Stimulated activated naive B cell treated with anti-CD40 and anti-IgM and Interleukin-4, amounts not matched to agents 10 μg/mL and 1 μg/mL and 100 μg/mL, for 72 hours (primary cell): ENCODE results near the gene GALP.

Source experiments
- ATAC-seq, 2 donors: fragments of 150-1000 bp; cut with Tn5 transposase; replicated peaks; 2 replicates each; pipeline ENCODE4 v1.10.0; 2021; ENCODE audit warnings: moderate library complexity in 1 of 2
- DNase-seq: peaks from one replicate; pipeline ENCODE4 v3.0.0; 2021
- H3K27ac Mint-ChIP-seq: one replicate; pipeline ENCODE4 v1.8.0; 2022; ENCODE audit warnings: mild to moderate bottlenecking, mixed read lengths
- H3K27me3 Mint-ChIP-seq, 2 donors: one replicate each; pipeline ENCODE4 v1.8.0; 2022; ENCODE audit warnings: mixed read lengths in 2 of 2
- H3K36me3 Mint-ChIP-seq, 2 donors: one replicate each; pipeline ENCODE4 v1.8.0; 2022; ENCODE audit warnings: mixed read lengths in 2 of 2, mild to moderate bottlenecking in 1 of 2
- H3K4me1 Mint-ChIP-seq, 2 donors: one replicate each; pipeline ENCODE4 v1.8.0; 2022; ENCODE audit warnings: mixed read lengths in 2 of 2, mild to moderate bottlenecking in 1 of 2
- H3K4me3 Mint-ChIP-seq, 2 donors: one replicate each; pipeline ENCODE4 v1.8.0; 2022; ENCODE audit warnings: mild to moderate bottlenecking in 2 of 2, mixed read lengths in 2 of 2, moderate library complexity in 1 of 2
- H3K9me3 Mint-ChIP-seq, 2 donors: one replicate each; pipeline ENCODE4 v1.8.0; 2022; ENCODE audit warnings: mixed read lengths in 2 of 2, mild to moderate bottlenecking in 1 of 2

Gene GALP

DNA sequence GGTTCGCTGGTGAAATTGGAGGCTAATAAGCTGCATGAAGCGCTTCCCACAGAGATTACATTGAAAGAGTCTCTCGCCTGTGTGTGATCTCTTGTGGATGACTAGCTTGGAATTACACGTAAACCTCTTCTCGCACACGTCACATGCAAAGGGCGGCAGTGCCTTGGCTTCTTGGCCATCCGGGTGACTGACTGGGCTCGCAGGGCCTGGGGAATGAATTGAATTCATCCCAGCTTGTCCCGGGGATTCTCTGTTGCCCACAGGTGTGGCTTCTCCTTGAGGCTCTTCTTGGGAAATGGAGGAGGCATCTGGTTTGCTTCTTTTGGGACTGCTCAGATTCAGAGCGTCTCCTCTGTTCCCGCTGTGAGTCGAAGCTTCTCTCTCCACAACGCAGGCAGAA lies 46.0 kb downstream of the GALP start:
- ATAC-seq (no peak), DNase-seq (no peak)
- Mint-ChIP-seq H3K9me3 (no peaks in the 10 kb centered on the region), H3K36me3 (peaks cover 25 to 31% of the 10 kb centered on the region in 2 donors), H3K27ac (no peak overlapping the region), H3K27me3 (peaks cover 4 to 24% of the 10 kb centered on the region in 2 donors), H3K4me3 (no peak overlapping the region), H3K4me1 (peaks cover 0 to 4% of the 10 kb centered on the region in 2 donors)

DNA sequence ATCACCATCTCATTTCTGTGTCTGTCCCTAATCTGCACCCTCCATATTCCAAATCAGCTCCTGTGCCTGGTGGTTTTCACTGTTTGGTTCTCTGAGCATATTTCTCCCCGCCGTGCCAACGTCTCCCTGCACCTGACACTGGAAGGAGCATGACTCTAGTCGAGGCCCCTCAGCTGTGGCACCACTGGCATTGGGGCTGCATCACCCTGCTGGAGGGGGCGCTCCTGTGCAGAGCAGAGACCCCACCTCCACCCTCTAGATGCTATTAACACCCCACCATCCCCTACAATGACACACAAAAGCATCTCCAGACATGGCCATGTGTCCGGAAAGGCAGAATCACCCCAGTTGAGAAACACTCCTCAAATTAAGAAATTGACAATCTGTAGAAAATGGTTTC lies 47.1 kb downstream of the GALP start:
- Mint-ChIP-seq H3K27ac (no peak overlapping the region), H3K9me3 (no peaks in the 10 kb centered on the region), H3K4me3 (no peak overlapping the region), H3K27me3 (peaks cover 3 to 13% of the 10 kb centered on the region in 2 donors), H3K36me3 (peaks cover 25 to 31% of the 10 kb centered on the region in 2 donors), H3K4me1 (peaks cover 0 to 2% of the 10 kb centered on the region in 2 donors)
- no peak for DNase-seq
- no peak for ATAC-seq

DNA sequence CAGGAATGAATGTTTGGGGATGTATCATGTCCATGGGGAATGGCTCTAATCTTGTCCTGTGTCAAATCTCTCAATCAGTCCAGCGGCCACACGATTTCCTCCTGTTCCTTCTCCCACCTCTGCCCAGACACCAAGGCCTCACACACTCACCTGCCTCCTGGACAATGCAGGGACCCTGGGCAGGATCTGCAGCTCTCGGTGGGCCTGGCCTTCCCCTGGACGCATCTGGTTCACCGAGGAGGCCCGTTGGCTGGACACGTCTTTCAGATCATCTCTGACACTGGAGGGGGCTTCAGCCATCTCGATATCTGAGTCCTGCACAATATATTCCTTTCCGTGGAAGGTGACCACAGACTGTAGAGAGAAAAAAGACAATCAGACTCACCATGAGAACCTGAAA lies 47.7 kb downstream of the GALP start:
- DNase-seq = no peak
- H3K9me3 Mint-ChIP-seq = no peaks in the 10 kb centered on the region
- H3K27me3 Mint-ChIP-seq = peaks cover 0 to 7% of the 10 kb centered on the region in 2 donors
- H3K36me3 Mint-ChIP-seq = peaks cover 25 to 31% of the 10 kb centered on the region in 2 donors
- no peak overlapping the region for H3K4me3 Mint-ChIP-seq
- no peak overlapping the region for H3K27ac Mint-ChIP-seq
- no peaks in the 10 kb centered on the region for H3K4me1 Mint-ChIP-seq
- no peak for ATAC-seq
